NCI-H2227 treated with DMSO at 0.1 percent for 48 hours (cell line): ENCODE data around the gene GAMT.

Source experiments
- DNase-seq: peaks from one replicate; lab custom pipeline; 2025; lab: John Stamatoyannopoulos, UW

The GAMT gene

GRCh38 chr19:1384478-1385110 is 16.7 kb downstream of the GAMT start:
- DNase-seq, result no peak

- DNase-seq, result no peak
Observed at GRCh38 chr19:1384085-1384462, 17.3 kb downstream of the GAMT start.

- peak; percentile 86 for DNase-seq
Observed at GRCh38 chr19:1383312-1384084, 17.8 kb downstream of the GAMT start, which contains the start of gene NDUFS7. Gene NDUFS7 (plus strand): TSS chr19:1383907. CDS start chr19:1383927, 20 bp downstream.

- DNase-seq, result no peak
Observed at GRCh38 chr19:1383017-1383311, 18.4 kb downstream of the GAMT start.

GRCh38 chr19:1382250-1382649 is 19.1 kb downstream of the GAMT start:
- no peak for DNase-seq

- no peak for DNase-seq
Observed at GRCh38 chr19:1379961-1380489, 21.3 kb downstream of the GAMT start.

GRCh38 chr19:1379126-1379905 is 22.0 kb downstream of the GAMT start:
- DNase-seq, result no peak

GRCh38 chr19:1377965-1378785 is 23.2 kb downstream of the GAMT start:
- DNase-seq, result no peak

GRCh38 chr19:1377176-1377964 is 24.0 kb downstream of the GAMT start:
- no peak for DNase-seq

GRCh38 chr19:1376415-1376805 is 24.9 kb downstream of the GAMT start:
- no peak for DNase-seq

- DNase-seq, result no peak
Observed at GRCh38 chr19:1374250-1374577, 27.1 kb downstream of the GAMT start.

GRCh38 chr19:1373534-1374249 is 27.6 kb downstream of the GAMT start:
- no peak for DNase-seq

GRCh38 chr19:1373042-1373533 is 28.3 kb downstream of the GAMT start:
- no peak for DNase-seq

GRCh38 chr19:1370579-1371361 is 30.6 kb downstream of the GAMT start:
- no peak for DNase-seq

GRCh38 chr19:1369214-1369805 is 32.0 kb downstream of the GAMT start:
- DNase-seq, result no peak

GRCh38 chr19:1366899-1367870 is 34.2 kb downstream of the GAMT start:
- no peak for DNase-seq

GRCh38 chr19:1366296-1366695 is 35.0 kb downstream of the GAMT start:
- no peak for DNase-seq
